Ishikawa (cell line): Measurements from ENCODE around the gene ADGRF1.

Experiments used
- CEBPB ChIP-seq: IDR thresholded peaks from 2 replicates; pipeline ENCODE4 v1.6.1; 2012
- CREB1 ChIP-seq: IDR thresholded peaks from 2 replicates; pipeline ENCODE4 v1.6.1; 2012; ENCODE audit warnings: low read depth
- EGR1 ChIP-seq: IDR thresholded peaks from 2 replicates; pipeline ENCODE4 v1.6.1; 2012
- EP300 ChIP-seq: IDR thresholded peaks from 2 replicates; pipeline ENCODE4 v1.6.1; 2012; ENCODE audit warnings: borderline replicate concordance
- FOXM1 ChIP-seq: IDR thresholded peaks from 2 replicates; pipeline ENCODE4 v1.6.1; 2012; ENCODE audit warnings: low read depth, borderline replicate concordance
- MAX ChIP-seq: IDR thresholded peaks from 2 replicates; pipeline ENCODE4 v1.6.1; 2012
- NFIC ChIP-seq: IDR thresholded peaks from 2 replicates; pipeline ENCODE4 v1.6.1; 2012
- RAD21 ChIP-seq: IDR thresholded peaks from 2 replicates; pipeline ENCODE4 v1.6.1; 2012; ENCODE audit warnings: low read depth
- REST ChIP-seq: IDR thresholded peaks from 2 replicates; pipeline ENCODE4 v1.6.1; 2012; ENCODE audit warnings: low read depth, mild to moderate bottlenecking
- TAF1 ChIP-seq: IDR thresholded peaks from 2 replicates; pipeline ENCODE4 v1.6.1; 2012; ENCODE audit warnings: low read depth, mild to moderate bottlenecking
- TCF12 ChIP-seq: IDR thresholded peaks from 2 replicates; pipeline ENCODE4 v1.6.1; 2012; ENCODE audit warnings: low read depth
- TEAD4 ChIP-seq: IDR thresholded peaks from 2 replicates; pipeline ENCODE4 v1.6.1; 2012
- USF1 ChIP-seq: IDR thresholded peaks from 2 replicates; pipeline ENCODE4 v1.6.1; 2012
- YY1 ChIP-seq: IDR thresholded peaks from 2 replicates; pipeline ENCODE4 v1.6.1; 2012; ENCODE audit warnings: low read depth
- ZBTB7A ChIP-seq: IDR thresholded peaks from 2 replicates; pipeline ENCODE4 v1.6.1; 2012; ENCODE audit warnings: low read depth

The ADGRF1 gene

GRCh38 chr6:47044397-47044796 is 2.3 kb upstream of the ADGRF1 start:
- TF ChIP-seq RAD21: no peak
- no peak for TF ChIP-seq ZBTB7A
- no peak for TF ChIP-seq CREB1
- TF ChIP-seq NFIC: no peak; the same call in 1 of the 2 replicates
- no peak for TF ChIP-seq REST
- no peak for TF ChIP-seq TAF1
- TF ChIP-seq TCF12: peak; percentile 58; the same call in 1 of the 2 replicates
- peak; percentile 77 for TF ChIP-seq TEAD4
- TF ChIP-seq FOXM1: peak; percentile 85; the same call in 1 of the 2 replicates
- TF ChIP-seq EP300: peak; percentile 78

GRCh38 chr6:47043286-47043685 is 1.2 kb upstream of the ADGRF1 start:
- TF ChIP-seq EP300: no peak
- TF ChIP-seq CREB1: no peak
- TF ChIP-seq FOXM1: no peak
- TF ChIP-seq CEBPB: no peak
- TF ChIP-seq YY1: no peak
- TF ChIP-seq RAD21: no peak
- no peak for TF ChIP-seq EGR1
- no peak for TF ChIP-seq MAX
- TF ChIP-seq TEAD4: no peak
- TF ChIP-seq REST: no peak
- no peak for TF ChIP-seq NFIC
- TF ChIP-seq USF1: no peak
- TF ChIP-seq TAF1: no peak
- no peak for TF ChIP-seq TCF12
- TF ChIP-seq ZBTB7A: no peak

- TF ChIP-seq TEAD4 (no peak), EP300 (no peak), REST (no peak), EGR1 (no peak), MAX (no peak), USF1 (no peak), RAD21 (no peak), ZBTB7A (no peak), CEBPB (no peak)
Measured at GRCh38 chr6:47041741-47042140, 391 bp downstream of the ADGRF1 start.

GRCh38 chr6:47034926-47035325 is 7.2 kb downstream of the ADGRF1 start:
- TF ChIP-seq NFIC (peak; percentile 100), REST (no peak), TAF1 (0 out of 2 replicates have a peak, but pooled peaks have one; percentile 2), EP300 (peak; percentile 95), USF1 (0 out of 2 replicates have a peak, but pooled peaks have one; percentile 19), TEAD4 (peak; percentile 97), YY1 (0 out of 2 replicates have a peak, but pooled peaks have one; percentile 57), RAD21 (no peak), TCF12 (peak; percentile 97), FOXM1 (peak; percentile 92), CREB1 (0 out of 2 replicates have a peak, but pooled peaks have one; percentile 27), EGR1 (no peak), CEBPB (peak; percentile 68), ZBTB7A (no peak), MAX (peak; percentile 65)
